GM23338 (cell line): ENCODE data around the gene ACSF2. TPM values are rescaled to one million over a fixed set of nuclear protein-coding genes. Genes with fewer than 3 reads are reported as not detected.

Source experiments
- CREB1 ChIP-seq: fragments of 250-450 bp; sonication (Bioruptor Pico); IDR thresholded peaks from 2 replicates; pipeline ENCODE4 v1.5.0; 2020; ENCODE audit warnings: low read depth, mild to moderate bottlenecking, moderate library complexity
- ETS1 ChIP-seq: IDR thresholded peaks from 2 replicates; pipeline ENCODE4 v1.6.1; 2016; ENCODE audit warnings: antibody characterized with exemption
- EZH2 ChIP-seq: fragments of 200-600 bp; sonication (generic); IDR thresholded peaks from one replicate; pipeline ENCODE4 v1.8.0; 2017; ENCODE audit warnings: antibody characterized with exemption, mild to moderate bottlenecking, low read depth; ENCODE audit not compliant: unreplicated experiment
- NANOG ChIP-seq: IDR thresholded peaks from 2 replicates; pipeline ENCODE4 v1.6.1; 2016; ENCODE audit warnings: antibody characterized with exemption, borderline replicate concordance
- POLR2AphosphoS5 ChIP-seq: IDR thresholded peaks from 2 replicates; pipeline ENCODE4 v1.6.1; 2016; ENCODE audit warnings: antibody characterized with exemption, low read depth
- REST ChIP-seq: IDR thresholded peaks from one replicate; pipeline ENCODE4 v1.6.1; 2018; ENCODE audit warnings: antibody characterized with exemption; ENCODE audit not compliant: unreplicated experiment
- STAT1 ChIP-seq: IDR thresholded peaks from one replicate; pipeline ENCODE4 v1.6.1; 2016; ENCODE audit warnings: antibody characterized with exemption; ENCODE audit not compliant: unreplicated experiment
- ZNF114 ChIP-seq: fragments of 250-450 bp; sonication (Bioruptor Pico); IDR thresholded peaks from 2 replicates; pipeline ENCODE4 v1.5.0; 2020; ENCODE audit warnings: mild to moderate bottlenecking, moderate library complexity
- ZNF462 ChIP-seq: fragments of 250-450 bp; sonication (Bioruptor Pico); IDR thresholded peaks from 2 replicates; pipeline ENCODE4 v1.5.0; 2020; ENCODE audit warnings: mild to moderate bottlenecking, moderate library complexity
- polyA plus RNA-seq: library from polyadenylated mRNA; unstranded; fragments of >200 nt; fragmentation: Nextera tagmentation; extraction: Ambion mirVana; gene quantifications from 2 replicates; pipeline ENCODE4 v1.2.1, GENCODE V29; 2016
- total RNA-seq: library from RNA; depleted of rRNA; stranded (reverse); fragments of >200 nt; shearing (Covaris generic); gene quantifications from 2 replicates; pipeline ENCODE4 v1.2.3, GENCODE V29; 2014

Gene ACSF2
- total and polyA plus RNA-seq, 2 experiments from 2014 or later, result 6.9 to 12.4 TPM

- no peak for TF ChIP-seq ZNF462 (CRISPR knock-in tag)
- TF ChIP-seq REST, result no peak
- no peak for TF ChIP-seq STAT1
- no peak for TF ChIP-seq ETS1
- TF ChIP-seq ZNF114 (CRISPR knock-in tag), result no peak
- no peak for TF ChIP-seq NANOG
- no peak for TF ChIP-seq CREB1
- TF ChIP-seq POLR2AphosphoS5, result no peak
- no peak for TF ChIP-seq EZH2
Measured at GRCh38 chr17:50440172-50440837, 14.3 kb downstream of the ACSF2 start (continued).
